Spleen (tissue), 11 donors: ENCODE measurements around the gene ZBTB7A. TPM values are rescaled to one million over a fixed set of nuclear protein-coding genes. Genes with fewer than 3 reads are reported as not detected.
A peak's percentile ranks its signal among the peaks of the same experiment; 100 is the strongest.

Experiments used
- DNase-seq: peaks from one replicate; pipeline ENCODE4 v3.0.0-alpha.2; 2020
- H3K27ac ChIP-seq, 8 donors: fragments of 200-600 bp; sonication (generic) in 7 of 8; 1 replicate in 4 of 8; 2 replicates in 4 of 8; pipeline versions ENCODE4 v1.5.0 to v1.8.0; 2016 to 2021; ENCODE audit warnings: inconsistent platforms in 4 of 8, mild to moderate bottlenecking in 4 of 8, moderate library complexity in 1 of 8
- H3K27me3 ChIP-seq, 7 donors: fragments of 200-600 bp; sonication (generic) in 6 of 7; replicated peaks in 1 of 7; 1 replicate in 4 of 7; 2 replicates in 3 of 7; pipeline versions ENCODE4 v1.5.0 to v1.8.0; 2016 to 2021; ENCODE audit warnings: inconsistent platforms in 3 of 7, mild to moderate bottlenecking in 1 of 7
- H3K36me3 ChIP-seq, 6 donors: fragments of 200-600 bp; sonication (generic) in 5 of 6; 1 replicate in 4 of 6; 2 replicates in 2 of 6; pipeline versions ENCODE4 v1.5.0 to v1.8.0; 2016 to 2021; ENCODE audit warnings: inconsistent platforms in 2 of 6
- H3K4me1 ChIP-seq, 6 donors: fragments of 200-600 bp; sonication (generic) in 5 of 6; 1 replicate in 3 of 6; 2 replicates in 3 of 6; pipeline versions ENCODE4 v1.5.0 to v1.8.0; 2016 to 2021; ENCODE audit warnings: inconsistent platforms in 3 of 6
- H3K4me3 ChIP-seq, 8 donors: fragments of 200-600 bp; sonication (generic) in 7 of 8; 1 replicate in 4 of 8; 2 replicates in 4 of 8; pipeline versions ENCODE4 v1.5.0 to v1.8.0; 2016 to 2021; ENCODE audit warnings: inconsistent platforms in 4 of 8, mild to moderate bottlenecking in 4 of 8, moderate library complexity in 2 of 8
- H3K9me3 ChIP-seq, 8 donors: fragments of 200-600 bp; sonication (generic) in 7 of 8; 1 replicate in 4 of 8; 2 replicates in 4 of 8; pipeline versions ENCODE4 v1.5.0 to v1.8.0; 2016 to 2021; ENCODE audit warnings: inconsistent platforms in 4 of 8
- CTCF ChIP-seq, 11 experiments: fragments of 200-600 bp in 7 of 11; fragments of 450-650 bp in 4 of 11; sonication (generic) in 4 of 11; IDR thresholded peaks in 8 of 11; conservative IDR thresholded peaks in 3 of 11; 1 replicate in 7 of 11; 2 replicates in 4 of 11; pipeline versions ENCODE4 v1.4.0 to v1.8.0; 2016 to 2021; ENCODE audit warnings: antibody characterized with exemption in 11 of 11, inconsistent platforms in 4 of 11, mild to moderate bottlenecking in 1 of 11
- POLR2A ChIP-seq, 3 donors: fragments of 450-650 bp; IDR thresholded peaks; one replicate each; pipeline ENCODE4 v1.5.1; 2017; ENCODE audit warnings: antibody characterized with exemption in 3 of 3, mild to moderate bottlenecking in 1 of 3
- POLR2AphosphoS5 ChIP-seq, 3 donors: sonication (generic); formaldehyde crosslinking; IDR thresholded peaks; one replicate each; pipeline ENCODE4 v1.5.1; 2017; ENCODE audit warnings: antibody characterized with exemption in 3 of 3
- WGBS, 5 donors: extraction: QIAGEN DNeasy Blood & Tissue Kit in 3 of 5; methylation state at CpG; one replicate each; pipeline versions ENCODE4 v1.1.5 to v1.1.7; 2013 to 2018; 5-methylcytosine and 5-hydroxymethylcytosine counted together
- intact Hi-C: fragments of 100-400 bp; cut with DNase I; formaldehyde crosslinking; loops from one replicate; pipeline ENCODE4 v1.15.0; 2023; ENCODE audit warnings: low total_unique reads
- polyA plus RNA-seq, 3 donors: library from polyadenylated mRNA; stranded (reverse); fragments of 200-250 nt; gene quantifications; one replicate each; pipeline ENCODE4 v1.2.1, GENCODE V29; 2013
- total RNA-seq, 7 donors: library from RNA; depleted of rRNA in 3 of 7; stranded (reverse); fragments of >200 nt in 3 of 7; fragmentation: NEBNext Ultra II Directional in 4 of 7; extraction: Animal tissue kit (Norgen Biotek cat#: 25700) in 4 of 7; gene quantifications; one replicate each; pipeline versions ENCODE4 v1.1.0 to v1.2.1, GENCODE V29; 2016 to 2021
- donor health status: healthy with polysubstance abuse.
- donor health status: DM: no; HTN: no; CAD: no; lungs with moderate emphysema.
- donor health status: DM: no; HTN: no; CAD: no.
- donor health status: Bipolar disorder and iron deficiency.
- donor health status: healthy.
- donor health status: DM: no; HTN: no; CAD: no.
- donor health status: DM: yes; HTN: yes; CAD: no.

Gene ZBTB7A
- total and polyA plus RNA-seq, 10 donors: 4.0 to 68.1 (median 50.8) TPM

GRCh38 chr19:4044990-4045465 is 21.7 kb downstream of the ZBTB7A start:
- no peak overlapping the region for H3K27ac ChIP-seq
- intact Hi-C loops: no loop called here
- WGBS, 5 donors: 76 to 85% (median 82%) methylated on average over 20 to 21 of the region's 21 CpGs
- peaks cover 0 to 93% (median 53%) of the 10 kb centered on the region in 6 donors for H3K36me3 ChIP-seq
- H3K9me3 ChIP-seq: no peaks in the 10 kb centered on the region
- DNase-seq: no peak
- peaks cover 0 to 71% (median 26%) of the 10 kb centered on the region in 6 donors for H3K4me1 ChIP-seq
- TF ChIP-seq POLR2A (IDR thresholded peaks at IDR 0.05) (no peak), POLR2AphosphoS5 (IDR thresholded peaks at IDR 0.05) (peak in 2 of 3 donors; percentile 6 to 12)
- H3K4me3 ChIP-seq: no peak overlapping the region
- H3K27me3 ChIP-seq: no peaks in the 10 kb centered on the region

GRCh38 chr19:4043966-4044715 is 22.6 kb downstream of the ZBTB7A start:
- H3K9me3 ChIP-seq: no peaks in the 10 kb centered on the region
- H3K4me3 ChIP-seq: no peak overlapping the region
- WGBS, 5 donors: 88 to 94% (median 92%) methylated on average over 31 of the region's 31 CpGs
- peaks cover 0 to 69% (median 25%) of the 10 kb centered on the region in 6 donors for H3K4me1 ChIP-seq
- intact Hi-C loops: no loop called here
- DNase-seq: no peak
- H3K36me3 ChIP-seq: peaks cover 0 to 91% (median 45%) of the 10 kb centered on the region in 6 donors
- H3K27ac ChIP-seq: no peak overlapping the region
- no peaks in the 10 kb centered on the region for H3K27me3 ChIP-seq
- TF ChIP-seq CTCF (IDR thresholded peaks at IDR 0.05 in 8 of 11, conservative IDR thresholded peaks at IDR 0.05 in 3 of 11): no peak
- peak in 2 of 3 donors; percentile 7 to 28 for TF ChIP-seq POLR2AphosphoS5 (IDR thresholded peaks at IDR 0.05)
- TF ChIP-seq POLR2A (IDR thresholded peaks at IDR 0.05): no peak

- Histone ChIP-seq H3K27me3 (no peaks in the 10 kb centered on the region), H3K4me1 (peaks cover 0 to 76% (median 29%) of the 10 kb centered on the region in 6 donors), H3K4me3 (no peak overlapping the region), H3K36me3 (peaks cover 0 to 91% (median 48%) of the 10 kb centered on the region in 6 donors), H3K27ac (peak overlapping the region in 3 of 8 donors; percentile 57 to 68 (median 63)), H3K9me3 (no peaks in the 10 kb centered on the region)
- DNase-seq: no peak
- TF ChIP-seq CTCF (IDR thresholded peaks at IDR 0.05 in 8 of 11, conservative IDR thresholded peaks at IDR 0.05 in 3 of 11) (no peak), POLR2AphosphoS5 (IDR thresholded peaks at IDR 0.05) (no peak), POLR2A (IDR thresholded peaks at IDR 0.05) (no peak)
- 86 to 94% (median 90%) methylated on average over 9 to 11 of the region's 11 CpGs for WGBS, 5 donors
- intact Hi-C loops: no loop called here
These were observed 23.3 kb downstream of the ZBTB7A start for GRCh38 chr19:4043401-4043800.

- peak overlapping the region in 7 of 8 donors; percentile 9 to 68 (median 57) for H3K27ac ChIP-seq
- TF ChIP-seq POLR2AphosphoS5 (IDR thresholded peaks at IDR 0.05) (peak in 1 of 3 donors; percentile 39), CTCF (IDR thresholded peaks at IDR 0.05 in 8 of 11, conservative IDR thresholded peaks at IDR 0.05 in 3 of 11) (no peak), POLR2A (IDR thresholded peaks at IDR 0.05) (no peak)
- DNase-seq: no peak
These were observed 24.0 kb downstream of the ZBTB7A start for GRCh38 chr19:4042731-4043082.

More at GRCh38 chr19:4042731-4043082, 24.0 kb downstream of the ZBTB7A start:
- Histone ChIP-seq H3K27me3 (no peaks in the 10 kb centered on the region), H3K36me3 (peaks cover 0 to 91% (median 46%) of the 10 kb centered on the region in 6 donors), H3K4me3 (no peak overlapping the region), H3K4me1 (peaks cover 0 to 83% (median 29%) of the 10 kb centered on the region in 6 donors), H3K9me3 (no peaks in the 10 kb centered on the region)
- intact Hi-C loops: no loop called here
- 72 to 89% (median 77%) methylated on average over 12 to 14 of the region's 14 CpGs for WGBS, 5 donors
